Measurements from ENCODE around the gene ZNF800. TPM values are rescaled to one million over a fixed set of nuclear protein-coding genes. Genes with fewer than 3 reads are reported as not detected.

The ZNF800 gene, protein sequence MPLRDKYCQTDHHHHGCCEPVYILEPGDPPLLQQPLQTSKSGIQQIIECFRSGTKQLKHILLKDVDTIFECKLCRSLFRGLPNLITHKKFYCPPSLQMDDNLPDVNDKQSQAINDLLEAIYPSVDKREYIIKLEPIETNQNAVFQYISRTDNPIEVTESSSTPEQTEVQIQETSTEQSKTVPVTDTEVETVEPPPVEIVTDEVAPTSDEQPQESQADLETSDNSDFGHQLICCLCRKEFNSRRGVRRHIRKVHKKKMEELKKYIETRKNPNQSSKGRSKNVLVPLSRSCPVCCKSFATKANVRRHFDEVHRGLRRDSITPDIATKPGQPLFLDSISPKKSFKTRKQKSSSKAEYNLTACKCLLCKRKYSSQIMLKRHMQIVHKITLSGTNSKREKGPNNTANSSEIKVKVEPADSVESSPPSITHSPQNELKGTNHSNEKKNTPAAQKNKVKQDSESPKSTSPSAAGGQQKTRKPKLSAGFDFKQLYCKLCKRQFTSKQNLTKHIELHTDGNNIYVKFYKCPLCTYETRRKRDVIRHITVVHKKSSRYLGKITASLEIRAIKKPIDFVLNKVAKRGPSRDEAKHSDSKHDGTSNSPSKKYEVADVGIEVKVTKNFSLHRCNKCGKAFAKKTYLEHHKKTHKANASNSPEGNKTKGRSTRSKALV
- polyA plus RNA-seq (2013, experiment 1 of 2): 23.8 TPM
- polyA plus RNA-seq (2013, experiment 2 of 2): 21.7 TPM

DNA sequence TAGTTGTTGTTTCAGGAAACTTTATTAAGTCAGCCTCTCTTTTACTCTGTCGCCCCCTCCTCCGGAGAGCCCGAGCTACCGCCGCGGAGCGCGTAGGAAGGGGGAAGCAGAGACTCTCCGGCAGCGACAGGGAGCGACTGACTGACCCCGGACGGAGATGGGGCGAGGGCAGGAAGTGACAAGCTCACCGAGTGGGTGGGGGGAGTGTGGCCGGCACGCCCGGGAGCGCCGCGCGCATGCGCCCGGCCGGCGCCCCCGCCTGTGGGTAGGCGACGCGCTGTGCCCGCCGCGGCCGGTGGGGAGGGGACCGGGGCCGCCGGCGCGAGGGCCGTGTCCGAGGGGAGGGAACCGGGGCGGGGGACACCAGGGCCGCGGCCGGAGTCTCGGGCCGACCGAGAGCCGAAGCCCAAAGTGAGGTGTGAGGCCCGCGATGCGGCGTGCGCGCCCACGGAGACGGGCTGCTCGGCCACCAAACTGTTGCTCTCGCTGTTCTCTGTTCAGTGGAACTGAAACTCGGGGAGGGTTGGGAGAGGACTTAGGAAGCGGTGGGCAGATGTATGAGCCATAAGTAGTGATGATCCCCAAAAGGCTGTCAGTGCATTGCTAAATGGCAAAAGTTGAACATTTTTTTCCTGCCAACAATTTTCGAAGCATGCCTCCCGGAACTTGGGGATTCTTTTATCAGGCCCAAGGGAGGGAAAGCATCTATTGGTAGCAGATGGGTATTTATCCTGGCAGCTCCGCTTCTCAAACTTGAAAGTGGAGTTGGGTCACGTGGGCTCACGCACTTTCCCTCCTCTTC lies at the start of gene ZNF800:
TSS of gene ZNF800 (minus strand) at position 143 of the 802 bp plus-strand sequence. CDS start 1,151 bp downstream, outside the sequence.
- Histone ChIP-seq H3K23ac (ENCODE audit: low read length in 2 of 2) (peak within 1 kb of the TSS; percentile 34 to 73), H3K79me1 (replicated peaks; ENCODE audit: low read length, poor library complexity, severe bottlenecking) (peaks cover 1% of the 10 kb centered on the region), H3K4me2 (ENCODE audit: low read length, poor library complexity, severe bottlenecking) (peak within 1 kb of the TSS; percentile 98), H3K9ac (ENCODE audit: low read length) (peak within 1 kb of the TSS; percentile 98), H2BK5ac (ENCODE audit: low read depth, low read length, poor library complexity, severe bottlenecking) (peak within 1 kb of the TSS; percentile 44), H2AK5ac (ENCODE audit: low read length, severe bottlenecking) (no peak within 1 kb of the TSS), H2BK15ac (ENCODE audit: low read depth, poor library complexity, severe bottlenecking) (peak within 1 kb of the TSS; percentile 97), H3K4me3 (ENCODE audit: insufficient read depth in 1 of 2, low read depth in 1 of 2, low read length in 2 of 2) (peak within 1 kb of the TSS; percentile 87 to 92), H3K18ac (ENCODE audit: low read depth in 1 of 2, low read length in 2 of 2) (peak within 1 kb of the TSS; percentile 85 to 97), H3K4ac (ENCODE audit: low read depth in 1 of 2, low read length in 2 of 2) (peak within 1 kb of the TSS; percentile 81 to 94), H2BK120ac (ENCODE audit: low read depth, low read length) (peak within 1 kb of the TSS; percentile 54), H3K36me3 (ENCODE audit: control insufficient read depth in 1 of 2, insufficient read depth in 2 of 2, low read depth in 1 of 2, low read length in 2 of 2) (peaks cover 0 to 28% of the 10 kb centered on the region in 2 experiments), H2BK12ac (ENCODE audit: low read length in 2 of 2) (peak within 1 kb of the TSS in 1 of 2 experiments; percentile 42), H4K8ac (ENCODE audit: low read length) (peak within 1 kb of the TSS; percentile 96), H3K14ac (ENCODE audit: low read length in 2 of 2) (peak within 1 kb of the TSS; percentile 44 to 88), H3K9me3 (ENCODE audit: control insufficient read depth, low read length) (no peaks in the 10 kb centered on the region), H3K4me1 (ENCODE audit: control insufficient read depth, insufficient read depth, low read depth, low read length) (peaks cover 5% of the 10 kb centered on the region), H3K27ac (ENCODE audit: low read length, poor library complexity, severe bottlenecking) (peak within 1 kb of the TSS; percentile 80), H4K91ac (ENCODE audit: low read length) (peak within 1 kb of the TSS; percentile 75), H2AFZ (ENCODE audit: low read depth, low read length) (peak within 1 kb of the TSS; percentile 95), H3K27me3 (ENCODE audit: control insufficient read depth in 1 of 2, insufficient read depth in 1 of 2, low read length in 2 of 2) (no peaks in the 10 kb centered on the region)
- WGBS: under 1% methylated on average over 62 of the region's 67 CpGs
- peak; percentile 86 for DNase-seq

DNA sequence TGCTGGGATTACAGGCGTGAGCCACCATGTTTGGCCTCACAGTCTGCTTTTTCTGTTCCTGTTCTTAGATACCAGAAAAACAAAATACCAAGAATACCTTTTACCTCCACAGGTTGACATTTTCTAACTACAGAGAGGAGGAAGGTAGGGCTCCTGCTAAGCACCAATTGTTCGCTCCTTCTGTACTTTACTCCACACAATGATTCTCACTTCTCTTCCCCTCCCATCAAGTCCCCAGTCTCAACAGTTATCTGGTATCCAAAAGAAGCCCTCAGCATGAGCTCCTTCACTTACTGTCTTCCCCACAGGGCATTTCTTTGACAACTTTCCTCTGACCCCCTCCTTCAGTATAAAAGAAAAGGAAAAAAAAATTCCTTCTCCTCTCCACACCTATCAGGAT lies 47.7 kb upstream of the ZNF800 start:
- Histone ChIP-seq H3K18ac (ENCODE audit: low read depth in 1 of 2, low read length in 2 of 2) (no peak overlapping the region), H2BK15ac (ENCODE audit: low read depth, poor library complexity, severe bottlenecking) (no peak overlapping the region), H3K4ac (ENCODE audit: low read depth in 1 of 2, low read length in 2 of 2) (no peak overlapping the region), H3K9me3 (ENCODE audit: control insufficient read depth, low read length) (peaks cover 4% of the 10 kb centered on the region), H3K9ac (ENCODE audit: low read length) (no peak overlapping the region), H3K4me2 (ENCODE audit: low read length, poor library complexity, severe bottlenecking) (no peak overlapping the region), H4K91ac (ENCODE audit: low read length) (no peak overlapping the region), H3K36me3 (ENCODE audit: control insufficient read depth in 1 of 2, insufficient read depth in 2 of 2, low read depth in 1 of 2, low read length in 2 of 2) (no peaks in the 10 kb centered on the region), H2BK12ac (ENCODE audit: low read length in 2 of 2) (no peak overlapping the region), H3K27me3 (ENCODE audit: control insufficient read depth in 1 of 2, insufficient read depth in 1 of 2, low read length in 2 of 2) (peaks cover 0 to 3% of the 10 kb centered on the region in 2 experiments), H2AK5ac (ENCODE audit: low read length, severe bottlenecking) (no peak overlapping the region), H3K4me1 (ENCODE audit: control insufficient read depth, insufficient read depth, low read depth, low read length) (no peaks in the 10 kb centered on the region), H3K23ac (ENCODE audit: low read length in 2 of 2) (no peak overlapping the region), H3K14ac (ENCODE audit: low read length in 2 of 2) (no peak overlapping the region), H2AFZ (ENCODE audit: low read depth, low read length) (no peak overlapping the region), H3K27ac (ENCODE audit: low read length, poor library complexity, severe bottlenecking) (no peak overlapping the region), H3K79me1 (replicated peaks; ENCODE audit: low read length, poor library complexity, severe bottlenecking) (no peaks in the 10 kb centered on the region), H2BK5ac (ENCODE audit: low read depth, low read length, poor library complexity, severe bottlenecking) (no peak overlapping the region), H4K8ac (ENCODE audit: low read length) (no peak overlapping the region), H3K4me3 (ENCODE audit: insufficient read depth in 1 of 2, low read depth in 1 of 2, low read length in 2 of 2) (no peak overlapping the region), H2BK120ac (ENCODE audit: low read depth, low read length) (no peak overlapping the region)
- DNase-seq: no peak
- 88% methylated on average over 2 of the region's 2 CpGs for WGBS

DNA sequence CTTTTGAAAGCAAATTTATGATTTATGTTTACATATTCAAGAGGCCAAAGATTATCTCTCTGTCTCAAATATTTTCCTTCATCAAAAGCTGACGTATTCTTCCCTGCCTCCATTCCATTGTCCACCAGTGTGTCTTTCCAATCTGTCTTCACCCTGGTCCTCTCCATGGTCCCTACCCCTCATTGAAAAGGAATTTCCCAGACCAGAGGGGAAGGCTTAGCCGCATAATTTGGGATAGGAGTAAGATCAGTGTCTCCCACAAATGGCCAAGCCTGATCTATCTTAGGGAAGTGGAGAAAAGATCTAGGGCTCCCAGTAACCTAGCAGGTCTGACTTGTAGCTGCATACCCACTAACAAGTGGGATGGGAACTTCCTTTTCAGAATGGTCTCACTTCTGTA lies 46.3 kb upstream of the ZNF800 start:
- Histone ChIP-seq H4K91ac (ENCODE audit: low read length) (no peak overlapping the region), H3K4ac (ENCODE audit: low read depth in 1 of 2, low read length in 2 of 2) (no peak overlapping the region), H3K23ac (ENCODE audit: low read length in 2 of 2) (no peak overlapping the region), H2BK5ac (ENCODE audit: low read depth, low read length, poor library complexity, severe bottlenecking) (no peak overlapping the region), H3K4me1 (ENCODE audit: control insufficient read depth, insufficient read depth, low read depth, low read length) (no peaks in the 10 kb centered on the region), H2AK5ac (ENCODE audit: low read length, severe bottlenecking) (no peak overlapping the region), H2BK15ac (ENCODE audit: low read depth, poor library complexity, severe bottlenecking) (no peak overlapping the region), H2BK120ac (ENCODE audit: low read depth, low read length) (no peak overlapping the region), H3K9ac (ENCODE audit: low read length) (no peak overlapping the region), H3K18ac (ENCODE audit: low read depth in 1 of 2, low read length in 2 of 2) (no peak overlapping the region), H2AFZ (ENCODE audit: low read depth, low read length) (no peak overlapping the region), H4K8ac (ENCODE audit: low read length) (no peak overlapping the region), H3K27me3 (ENCODE audit: control insufficient read depth in 1 of 2, insufficient read depth in 1 of 2, low read length in 2 of 2) (peaks cover 0 to 3% of the 10 kb centered on the region in 2 experiments), H3K9me3 (ENCODE audit: control insufficient read depth, low read length) (peaks cover 4% of the 10 kb centered on the region), H3K4me3 (ENCODE audit: insufficient read depth in 1 of 2, low read depth in 1 of 2, low read length in 2 of 2) (no peak overlapping the region), H3K36me3 (ENCODE audit: control insufficient read depth in 1 of 2, insufficient read depth in 2 of 2, low read depth in 1 of 2, low read length in 2 of 2) (no peaks in the 10 kb centered on the region), H2BK12ac (ENCODE audit: low read length in 2 of 2) (no peak overlapping the region), H3K14ac (ENCODE audit: low read length in 2 of 2) (no peak overlapping the region), H3K27ac (ENCODE audit: low read length, poor library complexity, severe bottlenecking) (no peak overlapping the region), H3K4me2 (ENCODE audit: low read length, poor library complexity, severe bottlenecking) (no peak overlapping the region), H3K79me1 (replicated peaks; ENCODE audit: low read length, poor library complexity, severe bottlenecking) (no peaks in the 10 kb centered on the region)
- WGBS: 95% methylated on average over 2 of the region's 2 CpGs
- no peak for DNase-seq
